Measurements from ENCODE around the gene CREB5. TPM values are rescaled to one million over a fixed set of nuclear protein-coding genes. Genes with fewer than 3 reads are reported as not detected.

Gene CREB5
- total and polyA plus RNA-seq, 2 of the 13 experiments (the other 11 are each of a cell fraction or from before 2014, with no cell fraction given): 0.38 to 0.71 TPM

DNA sequence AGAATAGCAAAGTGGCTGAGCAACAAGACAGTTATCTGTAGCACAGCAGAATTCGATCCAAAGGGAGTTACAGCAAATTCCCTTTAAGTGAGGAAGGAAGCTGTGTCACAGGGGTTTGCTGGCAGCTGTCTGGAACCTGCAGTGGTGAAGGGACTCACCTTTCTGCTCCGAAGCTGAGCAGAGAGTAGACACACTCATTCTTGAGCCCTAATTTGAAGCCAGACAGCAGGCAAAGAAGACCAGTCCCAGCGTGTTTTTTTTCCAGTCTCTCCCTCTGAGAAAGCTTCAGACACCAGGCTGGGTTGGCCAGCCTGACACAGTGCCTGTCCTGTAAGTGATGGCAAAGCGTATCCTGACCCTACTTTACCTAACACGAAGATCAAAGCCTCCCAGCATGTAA, 335.1 kb downstream of the CREB5 start:
- Histone ChIP-seq H3K9me3 (ENCODE audit: low read length) (no peaks in the 10 kb centered on the region), H3K36me3 (replicated peaks in 1 of 2; ENCODE audit: control insufficient read depth in 1 of 2, insufficient read depth in 2 of 2, low read length in 2 of 2) (no peaks in the 10 kb centered on the region), H2AFZ (ENCODE audit: low read length) (no peak overlapping the region), H3K79me2 (ENCODE audit: insufficient read depth, low read length) (no peaks in the 10 kb centered on the region), H3K27ac (ENCODE audit: extremely low read length, insufficient read depth, low read length) (no peak overlapping the region), H3K4me3 (replicated peaks in 1 of 3; ENCODE audit: insufficient read depth in 1 of 3, low read depth in 2 of 3, low read length in 3 of 3) (no peak overlapping the region), H3K9ac (ENCODE audit: insufficient read depth, low read depth, low read length) (no peak overlapping the region), H4K20me1 (ENCODE audit: insufficient read depth, low read length) (no peaks in the 10 kb centered on the region), H3K4me2 (ENCODE audit: low read depth, low read length) (no peak overlapping the region), H3K27me3 (ENCODE audit: control insufficient read depth in 1 of 2, insufficient read depth in 2 of 2, low read length in 2 of 2) (no peaks in the 10 kb centered on the region), H3K4me1 (ENCODE audit: insufficient read depth, low read length) (no peaks in the 10 kb centered on the region)
- WGBS (ENCODE audit: low lambda C conversion rate): 9% methylated on average over 5 of the region's 5 CpGs
- no peak for ATAC-seq
- DNase-seq (ENCODE audit: low spot score): no peak
- BruUV-seq (replicated peaks): no TSS peak
- in situ Hi-C loops (cut with HindIII; ENCODE audit: extremely low pct_ligation_motif_present, low pct_unique_long_range_greater_than_20kb) (no loop called here), intact Hi-C loops (cut with micrococcal nuclease; ENCODE audit: unreplicated experiment) (no loop called here)
- POLR2A ChIA-PET: no interaction called here
- CTCF ChIA-PET (ENCODE audit: low intra/inter-chr PET ratio, low total read pairs): no interaction called here
- no peak for FAIRE-seq
- no peak for TF ChIP-seq SP5 (CRISPR knock-in tag; IDR thresholded peaks at IDR 0.05; ENCODE audit: borderline replicate concordance, low read depth)

DNA sequence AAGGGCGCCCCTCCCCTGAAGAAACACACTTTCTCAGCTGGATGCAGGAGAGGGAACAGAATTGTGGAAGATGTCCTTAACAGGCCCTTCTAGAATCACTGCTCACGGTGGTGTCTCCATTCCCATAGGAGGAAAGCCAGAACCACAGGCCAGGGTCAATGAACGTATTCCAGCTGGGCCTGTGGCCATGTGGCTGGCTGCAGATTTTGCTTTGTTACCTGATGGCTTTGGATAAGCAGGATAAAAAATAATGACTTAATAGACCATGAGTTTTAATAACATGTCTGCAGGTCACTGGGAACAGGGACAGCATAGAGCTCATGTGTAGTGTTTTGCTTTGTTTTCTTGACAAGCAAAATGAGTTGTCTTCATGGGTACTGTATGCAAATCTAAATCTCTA, 335.5 kb downstream of the CREB5 start:
- H3K27ac ChIP-seq (ENCODE audit: extremely low read length, insufficient read depth, low read length): no peak overlapping the region
- DNase-seq (ENCODE audit: low spot score): no peak
- ChIA-PET POLR2A (no interaction called here), CTCF (ENCODE audit: low intra/inter-chr PET ratio, low total read pairs) (no interaction called here)
- H3K36me3 ChIP-seq (replicated peaks in 1 of 2; ENCODE audit: control insufficient read depth in 1 of 2, insufficient read depth in 2 of 2, low read length in 2 of 2): no peaks in the 10 kb centered on the region
- no peak for TF ChIP-seq ZNF441 (CRISPR knock-in tag; IDR thresholded peaks at IDR 0.05; ENCODE audit: borderline replicate concordance)
- TF ChIP-seq ZSCAN21 (CRISPR knock-in tag; IDR thresholded peaks at IDR 0.05; ENCODE audit: borderline replicate concordance): no peak
- TF ChIP-seq HNRNPLL (IDR thresholded peaks at IDR 0.05; ENCODE audit: low read depth, low read length, poor library complexity, severe bottlenecking): no peak
- no peak for TF ChIP-seq ERF (CRISPR knock-in tag; IDR thresholded peaks at IDR 0.05)
- TF ChIP-seq, protein P1, sequence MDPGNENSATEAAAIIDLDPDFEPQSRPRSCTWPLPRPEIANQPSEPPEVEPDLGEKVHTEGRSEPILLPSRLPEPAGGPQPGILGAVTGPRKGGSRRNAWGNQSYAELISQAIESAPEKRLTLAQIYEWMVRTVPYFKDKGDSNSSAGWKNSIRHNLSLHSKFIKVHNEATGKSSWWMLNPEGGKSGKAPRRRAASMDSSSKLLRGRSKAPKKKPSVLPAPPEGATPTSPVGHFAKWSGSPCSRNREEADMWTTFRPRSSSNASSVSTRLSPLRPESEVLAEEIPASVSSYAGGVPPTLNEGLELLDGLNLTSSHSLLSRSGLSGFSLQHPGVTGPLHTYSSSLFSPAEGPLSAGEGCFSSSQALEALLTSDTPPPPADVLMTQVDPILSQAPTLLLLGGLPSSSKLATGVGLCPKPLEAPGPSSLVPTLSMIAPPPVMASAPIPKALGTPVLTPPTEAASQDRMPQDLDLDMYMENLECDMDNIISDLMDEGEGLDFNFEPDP (CRISPR knock-in tag; conservative IDR thresholded peaks at IDR 0.05): no peak
- FAIRE-seq: no peak
- no peaks in the 10 kb centered on the region for H3K4me1 ChIP-seq (ENCODE audit: insufficient read depth, low read length)
- no peaks in the 10 kb centered on the region for H3K27me3 ChIP-seq (ENCODE audit: control insufficient read depth in 1 of 2, insufficient read depth in 2 of 2, low read length in 2 of 2)
- intact Hi-C loops (cut with micrococcal nuclease; ENCODE audit: unreplicated experiment): no loop called here
- in situ Hi-C loops (cut with HindIII; ENCODE audit: extremely low pct_ligation_motif_present, low pct_unique_long_range_greater_than_20kb): no loop called here
- no peaks in the 10 kb centered on the region for H4K20me1 ChIP-seq (ENCODE audit: insufficient read depth, low read length)
- H2AFZ ChIP-seq (ENCODE audit: low read length): no peak overlapping the region
- H3K4me2 ChIP-seq (ENCODE audit: low read depth, low read length): no peak overlapping the region
- ATAC-seq: no peak
- no peak overlapping the region for H3K9ac ChIP-seq (ENCODE audit: insufficient read depth, low read depth, low read length)
- H3K9me3 ChIP-seq (ENCODE audit: low read length): no peaks in the 10 kb centered on the region
- H3K79me2 ChIP-seq (ENCODE audit: insufficient read depth, low read length): no peaks in the 10 kb centered on the region
- BruUV-seq (replicated peaks): no TSS peak
- 0% methylated on average over 3 of the region's 3 CpGs for WGBS (ENCODE audit: low lambda C conversion rate)
- H3K4me3 ChIP-seq (replicated peaks in 1 of 3; ENCODE audit: insufficient read depth in 1 of 3, low read depth in 2 of 3, low read length in 3 of 3): no peak overlapping the region
